Neural progenitor cell (in vitro differentiated cells): ENCODE measurements around the gene PTPRA.

Experiments
- EZH2 ChIP-seq: fragments of 200-600 bp; sonication (generic); IDR thresholded peaks from 2 replicates; pipeline ENCODE4 v1.6.1; 2017; ENCODE audit warnings: antibody characterized with exemption, mild to moderate bottlenecking, moderate library complexity
- TF ChIP-seq, protein P1 (sequence below): fragments of 200-600 bp; sonication (generic); IDR thresholded peaks from 2 replicates; pipeline ENCODE4 v1.5.1; 2017; ENCODE audit warnings: antibody characterized with exemption, mild to moderate bottlenecking

DNA sequence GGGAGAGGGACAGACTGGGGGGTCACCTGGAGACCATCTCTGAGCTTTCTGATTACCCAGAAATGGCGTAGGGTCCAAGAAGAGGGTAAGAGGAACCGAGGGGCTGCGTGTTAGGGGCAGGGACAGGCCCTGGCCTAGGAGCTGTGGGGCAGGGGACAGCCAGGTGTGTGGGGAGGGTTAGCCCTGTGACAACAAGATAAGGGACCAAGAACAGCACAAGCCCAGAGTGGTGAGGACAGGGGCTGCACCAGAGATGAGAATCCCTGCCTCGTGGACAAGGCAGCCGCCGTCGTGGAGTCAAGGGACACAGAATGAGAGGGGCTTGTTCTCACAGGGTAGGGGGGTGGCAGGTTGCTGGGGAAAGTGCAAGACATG is 211.7 kb downstream of the PTPRA start:
- TF ChIP-seq EZH2, result no peak
- TF ChIP-seq, protein P1, sequence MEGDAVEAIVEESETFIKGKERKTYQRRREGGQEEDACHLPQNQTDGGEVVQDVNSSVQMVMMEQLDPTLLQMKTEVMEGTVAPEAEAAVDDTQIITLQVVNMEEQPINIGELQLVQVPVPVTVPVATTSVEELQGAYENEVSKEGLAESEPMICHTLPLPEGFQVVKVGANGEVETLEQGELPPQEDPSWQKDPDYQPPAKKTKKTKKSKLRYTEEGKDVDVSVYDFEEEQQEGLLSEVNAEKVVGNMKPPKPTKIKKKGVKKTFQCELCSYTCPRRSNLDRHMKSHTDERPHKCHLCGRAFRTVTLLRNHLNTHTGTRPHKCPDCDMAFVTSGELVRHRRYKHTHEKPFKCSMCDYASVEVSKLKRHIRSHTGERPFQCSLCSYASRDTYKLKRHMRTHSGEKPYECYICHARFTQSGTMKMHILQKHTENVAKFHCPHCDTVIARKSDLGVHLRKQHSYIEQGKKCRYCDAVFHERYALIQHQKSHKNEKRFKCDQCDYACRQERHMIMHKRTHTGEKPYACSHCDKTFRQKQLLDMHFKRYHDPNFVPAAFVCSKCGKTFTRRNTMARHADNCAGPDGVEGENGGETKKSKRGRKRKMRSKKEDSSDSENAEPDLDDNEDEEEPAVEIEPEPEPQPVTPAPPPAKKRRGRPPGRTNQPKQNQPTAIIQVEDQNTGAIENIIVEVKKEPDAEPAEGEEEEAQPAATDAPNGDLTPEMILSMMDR, result no peak
